Common myeloid progenitor, CD34-positive (primary cell): ENCODE measurements around the gene NFE2L3. TPM values are rescaled to one million over a fixed set of nuclear protein-coding genes. Genes with fewer than 3 reads are reported as not detected.
A peak's percentile ranks its signal among the peaks of the same experiment; 100 is the strongest.

ENCODE experiments used
- CTCF ChIA-PET: fragments of 350-600 bp; sonication (Branson Sonifier 250); formaldehyde crosslinking; loops from one replicate; lab custom pipeline; 2021; ENCODE audit warnings: antibody characterized with exemption; lab: Charles Lee
- POLR2A ChIA-PET: fragments of 350-600 bp; sonication (Branson Sonifier 250); formaldehyde crosslinking; loops from one replicate; lab custom pipeline; 2021; ENCODE audit warnings: antibody characterized with exemption; lab: Charles Lee
- DNase-seq, 3 donors: peaks; one replicate each; pipeline versions ENCODE4 v3.0.0 to v3.0.0-alpha.2; 2013
- H3K27ac ChIP-seq, 2 experiments: 1 replicate in 1 of 2; 2 replicates in 1 of 2; pipeline ENCODE4 v1.7.0; 2013; ENCODE audit warnings: inconsistent platforms in 2 of 2, low read length in 2 of 2, mild to moderate bottlenecking in 2 of 2, low read depth in 1 of 2, moderate library complexity in 1 of 2; ENCODE audit not compliant: severe bottlenecking in 2 of 2, insufficient read depth in 1 of 2, poor library complexity in 1 of 2
- H3K27me3 ChIP-seq, 5 experiments: replicated peaks in 2 of 5; 1 replicate in 3 of 5; 2 replicates in 2 of 5; pipeline versions ENCODE4 v1.6.1 to v1.7.0; 2013; ENCODE audit warnings: low read length in 4 of 5, mild to moderate bottlenecking in 2 of 5, moderate library complexity in 2 of 5, inconsistent platforms in 1 of 5; ENCODE audit not compliant: insufficient read depth in 5 of 5, control insufficient read depth in 4 of 5
- H3K36me3 ChIP-seq, 4 experiments: 1 replicate in 2 of 4; 2 replicates in 2 of 4; pipeline versions ENCODE4 v1.6.1 to v1.7.0; 2013; ENCODE audit warnings: low read length in 3 of 4, control low read depth in 1 of 4, mild to moderate bottlenecking in 1 of 4; ENCODE audit not compliant: control insufficient read depth in 4 of 4, insufficient read depth in 4 of 4
- H3K4me1 ChIP-seq, 4 experiments: 1 replicate in 3 of 4; 2 replicates in 1 of 4; pipeline versions ENCODE4 v1.6.1 to v1.7.1; 2013; ENCODE audit warnings: low read length in 3 of 4, mild to moderate bottlenecking in 3 of 4, control low read depth in 1 of 4, inconsistent platforms in 1 of 4, moderate library complexity in 1 of 4; ENCODE audit not compliant: control insufficient read depth in 4 of 4, insufficient read depth in 4 of 4; ENCODE audit errors: control extremely low read depth in 1 of 4
- H3K4me3 ChIP-seq, 7 experiments: 1 replicate in 4 of 7; 2 replicates in 3 of 7; pipeline versions ENCODE4 v1.5.1 to v1.7.0; 2013; ENCODE audit warnings: mild to moderate bottlenecking in 7 of 7, low read length in 6 of 7, moderate library complexity in 6 of 7, inconsistent platforms in 2 of 7, low read depth in 2 of 7, control low read depth in 1 of 7; ENCODE audit not compliant: insufficient read depth in 4 of 7, control insufficient read depth in 1 of 7; ENCODE audit errors: extremely low read depth in 1 of 7
- H3K9me3 ChIP-seq, 5 experiments: 1 replicate in 4 of 5; 2 replicates in 1 of 5; pipeline versions ENCODE4 v1.6.1 to v1.7.1; 2013; ENCODE audit warnings: low read length in 4 of 5, mild to moderate bottlenecking in 2 of 5, inconsistent platforms in 1 of 5, low read depth in 1 of 5, moderate library complexity in 1 of 5; ENCODE audit not compliant: control insufficient read depth in 4 of 5, insufficient read depth in 2 of 5; ENCODE audit errors: control extremely low read depth in 1 of 5
- WGBS: methylation state at CpG from one replicate; pipeline ENCODE4 v1.1.5; 2013; ENCODE audit not compliant: insufficient coverage; 5-methylcytosine and 5-hydroxymethylcytosine counted together
- polyA plus RNA-seq: library from polyadenylated mRNA; unstranded; fragments of 120-200 nt; gene quantifications from one replicate; pipeline ENCODE4 v1.2.1, GENCODE V29; 2013

NFE2L3 gene
- polyA plus RNA-seq: 26.6 TPM

- CTCF ChIA-PET: interaction anchor here (0.6 to 2.4 kb wide), 14 partner anchors 20 to 218 kb away, joined by 3 to 13 read pairs (median 4); partner anchors contain the start of genes CBX3 and HNRNPA2B1
- H3K36me3 ChIP-seq: no peaks in the 10 kb centered on the region
- POLR2A ChIA-PET: interaction anchor here (0.5 to 1.7 kb wide), 7 partner anchors 17 to 293 kb away, joined by 3 to 15 read pairs (median 3); partner anchors contain the start of genes CBX3 and HNRNPA2B1
- H3K4me3 ChIP-seq: peak within 1 kb of the TSS; percentile 69 to 92 (median 80)
- peak within 1 kb of the TSS in 1 of 2 experiments; percentile 79 for H3K27ac ChIP-seq
- DNase-seq: peak; percentile 83 to 92 (median 92)
- no peaks in the 10 kb centered on the region for H3K9me3 ChIP-seq
- under 1% methylated on average over 87 of the region's 95 CpGs for WGBS
- H3K4me1 ChIP-seq: peaks cover 4 to 50% (median 46%) of the 10 kb centered on the region in 4 experiments
- H3K27me3 ChIP-seq: no peaks in the 10 kb centered on the region
These were observed at the start of gene NFE2L3 for GRCh38 chr7:26151953-26152781. Gene NFE2L3 (plus strand): TSS chr7:26152198. CDS start chr7:26152499, 301 bp downstream.

GRCh38 chr7:26103596-26103995 lies 48.4 kb upstream of the NFE2L3 start:
- Histone ChIP-seq H3K27ac (no peak overlapping the region), H3K27me3 (no peaks in the 10 kb centered on the region), H3K9me3 (no peaks in the 10 kb centered on the region), H3K4me1 (peaks cover 1 to 25% (median 16%) of the 10 kb centered on the region in 4 experiments), H3K4me3 (no peak overlapping the region), H3K36me3 (peaks cover 0 to 12% (median 2%) of the 10 kb centered on the region in 4 experiments)
- 100% methylated on average over 1 of the region's 3 CpGs for whole genome bisulfite sequencing
- ChIA-PET POLR2A (interaction anchor here (0.7 kb wide), 1 partner anchor 991 kb away, joined by 3 read pairs; no protein-coding TSS in a partner anchor), CTCF (no interaction called here)
- peak in 1 of 3 donors; percentile 5 for DNase-seq

- no peaks in the 10 kb centered on the region for H3K9me3 ChIP-seq
- ChIA-PET CTCF (interaction anchor here (1.4 kb wide), 1 partner anchor 13 kb away, joined by 5 read pairs; no protein-coding TSS in a partner anchor), POLR2A (no interaction called here)
- no peak for DNase-seq
- H3K36me3 ChIP-seq: peaks cover 0 to 12% (median 2%) of the 10 kb centered on the region in 4 experiments
- WGBS: 100% methylated on average over 1 of the region's 1 CpG
- H3K4me3 ChIP-seq: no peak overlapping the region
- H3K27me3 ChIP-seq: no peaks in the 10 kb centered on the region
- H3K27ac ChIP-seq: no peak overlapping the region
- H3K4me1 ChIP-seq: peaks cover 1 to 24% (median 16%) of the 10 kb centered on the region in 4 experiments
These were observed 46.8 kb upstream of the NFE2L3 start for GRCh38 chr7:26105236-26105635.

- WGBS: 97% methylated on average over 7 of the region's 11 CpGs
- Histone ChIP-seq H3K4me3 (no peak overlapping the region), H3K4me1 (peaks cover 1 to 17% (median 13%) of the 10 kb centered on the region in 4 experiments), H3K9me3 (no peaks in the 10 kb centered on the region), H3K27me3 (no peaks in the 10 kb centered on the region), H3K27ac (no peak overlapping the region), H3K36me3 (peaks cover 0 to 12% (median 2%) of the 10 kb centered on the region in 4 experiments)
- POLR2A ChIA-PET: no interaction called here
- CTCF ChIA-PET: interaction anchor here (1.4 kb wide), 1 partner anchor 13 kb away, joined by 5 read pairs; no protein-coding TSS in a partner anchor
- no peak for DNase-seq
These were observed 46.1 kb upstream of the NFE2L3 start for GRCh38 chr7:26105931-26106330.

GRCh38 chr7:26112203-26112740 lies 39.7 kb upstream of the NFE2L3 start:
- no peak overlapping the region for H3K4me3 ChIP-seq
- H3K9me3 ChIP-seq: no peaks in the 10 kb centered on the region
- DNase-seq: no peak
- no peak overlapping the region for H3K27ac ChIP-seq
- 93% methylated on average over 3 of the region's 6 CpGs for WGBS
- H3K36me3 ChIP-seq: peaks cover 0 to under 1% (median 0%) of the 10 kb centered on the region in 4 experiments
- H3K4me1 ChIP-seq: no peaks in the 10 kb centered on the region
- POLR2A ChIA-PET: no interaction called here
- CTCF ChIA-PET: interaction anchor here (0.7 to 2.4 kb wide), 2 partner anchors 20 to 220 kb away, joined by 3 to 6 read pairs; no protein-coding TSS in a partner anchor
- H3K27me3 ChIP-seq: no peaks in the 10 kb centered on the region

GRCh38 chr7:26115650-26116049 lies 36.3 kb upstream of the NFE2L3 start:
- Histone ChIP-seq H3K4me3 (no peak overlapping the region), H3K27ac (no peak overlapping the region), H3K9me3 (no peaks in the 10 kb centered on the region), H3K27me3 (no peaks in the 10 kb centered on the region), H3K4me1 (no peaks in the 10 kb centered on the region), H3K36me3 (no peaks in the 10 kb centered on the region)
- DNase-seq: no peak
- 78% methylated on average over 4 of the region's 5 CpGs for WGBS
- CTCF ChIA-PET: interaction anchor here (1.0 kb wide), 1 partner anchor 32 kb away, joined by 3 read pairs; no protein-coding TSS in a partner anchor
- POLR2A ChIA-PET: interaction anchor here (0.6 kb wide), 1 partner anchor 11 kb away, joined by 3 read pairs; no protein-coding TSS in a partner anchor
